ENCODE results near the gene ARID4B. TPM values are rescaled to one million over a fixed set of nuclear protein-coding genes. Genes with fewer than 3 reads are reported as not detected.

ARID4B gene
- 26.5 and 28.8 TPM in 2 replicates for polyA plus RNA-seq

DNA sequence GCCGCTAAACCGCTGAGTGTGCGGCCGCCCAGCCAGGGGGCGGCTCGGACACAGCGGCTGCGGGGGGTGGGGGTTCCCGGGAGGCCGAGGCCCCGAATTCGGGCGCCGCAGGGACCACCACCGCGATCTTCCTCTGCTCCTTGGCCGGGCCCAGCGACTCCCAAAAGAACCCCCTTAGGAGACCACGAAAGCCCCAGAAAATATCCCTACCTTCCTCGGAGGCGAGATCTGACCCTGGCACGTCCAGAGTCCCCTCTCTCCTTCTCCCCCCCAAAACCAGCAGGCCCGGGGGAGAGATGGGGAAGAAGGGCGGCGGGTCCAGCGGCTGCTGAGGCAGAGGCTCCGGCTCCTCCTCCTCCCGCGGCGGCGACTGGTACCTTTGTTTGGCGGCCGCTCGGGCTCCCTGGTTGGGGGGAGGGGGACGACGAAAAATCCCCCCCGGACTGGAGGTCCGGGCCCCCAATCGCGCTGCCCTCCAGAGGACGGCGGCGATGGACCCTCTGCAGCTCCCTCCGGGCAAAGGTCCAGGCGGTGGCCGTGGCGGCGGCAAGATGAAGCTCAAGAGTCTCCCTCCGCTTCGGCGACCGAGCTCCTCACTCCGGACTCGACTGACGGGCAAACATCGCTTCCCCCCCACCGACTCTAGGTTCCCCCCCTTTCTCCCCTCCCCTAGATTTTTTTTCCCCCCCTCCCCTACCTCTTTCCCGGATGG is at the start of gene ARID4B:
ARID4B (minus strand) TSS at position 621 of the 712 bp plus-strand sequence. CDS start 1,260 bp downstream, outside the sequence.

DNA sequence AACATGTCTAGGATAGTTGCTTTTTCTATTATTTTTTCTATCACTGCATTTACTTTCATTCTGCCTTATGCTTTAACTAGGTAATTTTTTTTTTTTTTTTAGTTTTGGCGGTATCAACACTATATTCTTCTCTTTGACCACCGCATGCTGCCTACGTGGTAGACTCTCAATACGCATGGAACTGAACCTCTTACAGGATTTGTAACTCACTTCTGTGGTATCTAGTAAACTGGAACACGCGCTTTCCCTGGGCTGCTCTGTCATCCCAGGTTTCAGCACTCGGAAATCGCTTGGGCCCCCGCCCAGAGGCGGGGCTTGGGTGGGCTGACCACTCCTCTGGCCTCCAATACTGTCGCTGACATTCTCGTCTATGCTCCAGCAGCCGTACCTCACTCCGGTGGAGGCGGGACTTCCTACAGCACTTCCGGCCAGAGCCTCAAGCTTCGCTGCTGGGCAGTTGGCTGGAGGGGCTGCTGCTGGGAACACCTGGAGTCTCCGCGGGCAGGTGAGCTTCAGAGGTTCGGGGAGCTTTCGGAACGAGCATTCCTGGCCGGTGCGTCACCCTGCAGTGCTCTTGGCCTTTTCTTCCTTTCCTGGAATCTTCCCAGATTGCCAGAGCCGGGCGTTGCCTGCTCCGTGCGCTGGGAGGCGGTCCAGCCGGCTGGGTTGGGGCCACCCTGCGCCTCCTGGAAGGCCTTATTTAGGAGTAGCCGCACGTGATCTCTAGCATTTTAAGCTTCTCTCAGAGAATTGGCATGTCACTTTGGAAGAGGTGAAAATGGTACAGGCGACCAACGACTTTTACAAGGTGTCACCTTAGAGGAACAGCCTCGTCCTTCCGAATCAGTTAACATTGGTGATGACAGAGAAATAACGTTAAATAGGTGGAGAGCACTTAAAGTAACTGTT is 39.3 kb upstream of the ARID4B start, which contains the start of gene TBCE:
TBCE (plus strand) TSS at position 428 of the 909 bp plus-strand sequence. CDS start 12,623 bp downstream, outside the sequence.

DNA sequence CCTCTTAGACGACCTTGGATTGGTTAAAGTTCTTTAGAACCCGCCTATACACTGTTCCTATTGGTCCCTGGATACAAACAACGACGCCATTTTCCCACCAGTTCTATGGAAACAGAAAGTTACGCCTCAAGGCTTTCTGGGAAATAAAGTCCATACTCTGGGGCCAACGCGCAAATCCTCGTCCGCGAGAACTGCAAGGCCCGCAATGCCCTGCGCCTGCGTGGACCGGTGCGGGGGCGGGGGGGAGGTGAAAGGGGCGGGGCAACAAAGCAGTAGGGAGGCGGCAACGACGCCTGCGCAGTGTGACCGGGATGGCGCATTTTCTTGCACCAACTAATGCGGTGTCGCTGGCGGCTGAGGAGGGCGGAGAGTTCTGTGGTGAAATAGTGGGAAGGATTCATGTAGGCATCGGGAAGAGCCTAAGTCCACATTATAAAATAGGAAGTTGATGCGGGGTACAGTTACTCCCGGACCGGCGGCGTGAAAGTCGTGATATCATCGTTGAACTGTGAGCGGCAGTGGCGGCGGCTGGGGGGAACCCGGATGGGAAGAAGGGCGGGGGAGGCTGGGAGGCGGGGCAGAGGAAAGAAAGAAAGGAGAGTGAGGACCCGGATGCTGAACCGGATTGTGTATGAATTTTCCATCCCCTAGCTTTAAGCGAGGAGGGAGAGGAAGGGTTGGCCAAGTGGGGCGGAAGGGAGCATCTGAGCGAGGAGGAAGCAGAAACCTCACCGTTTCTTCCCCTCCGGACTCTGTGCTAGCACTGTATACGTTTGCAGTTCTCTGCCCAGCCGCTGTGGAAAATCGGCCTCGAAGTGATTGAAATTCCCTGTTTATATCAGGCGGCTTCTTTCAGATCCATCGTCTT is 526 bp upstream of the ARID4B start, which contains the start of gene GGPS1:
GGPS1 (plus strand) TSS at position 300 of the 868 bp plus-strand sequence. CDS start 6,695 bp downstream, outside the sequence.

DNA sequence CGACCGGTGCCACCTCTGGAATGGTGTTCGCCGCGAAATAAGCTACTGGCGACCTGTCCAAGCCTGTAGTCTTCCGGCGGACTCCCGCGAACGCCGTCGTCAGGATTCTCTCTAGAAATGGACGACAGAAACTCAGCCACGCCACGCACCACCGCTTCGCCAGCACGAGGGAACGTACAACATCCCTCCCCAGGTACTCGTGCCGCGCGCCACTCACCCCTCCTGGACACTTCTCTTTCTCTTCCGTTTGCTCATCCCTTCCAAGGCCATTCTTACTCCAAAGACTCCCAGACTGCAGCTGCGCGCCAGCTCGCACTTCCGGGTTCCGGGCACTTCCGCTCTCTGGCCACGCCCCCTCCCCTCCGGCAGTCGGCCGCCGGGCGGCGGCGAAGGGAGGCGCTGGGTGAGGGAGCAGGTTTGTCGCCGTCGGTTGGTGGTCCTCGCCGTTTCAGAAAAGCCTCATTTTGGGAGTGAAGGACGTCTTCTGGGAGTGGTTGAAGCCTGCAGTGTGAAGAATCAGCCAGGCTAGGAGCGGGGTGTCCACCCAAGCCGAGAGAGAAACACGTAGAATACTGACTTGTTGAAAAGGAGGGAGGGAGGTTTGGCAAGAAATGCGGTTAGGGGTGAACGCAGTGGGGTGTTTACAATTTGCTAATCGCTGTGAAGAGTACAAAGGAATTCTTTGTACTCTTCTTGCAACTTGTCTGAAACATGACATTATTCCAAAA is 166.9 kb downstream of the ARID4B start, which contains the start of gene RBM34:
RBM34 (minus strand) TSS at position 294 of the 728 bp plus-strand sequence; CDS start at position 270, 24 bp downstream.

GRCh38 chr1:235128456-235129328 is 199.3 kb downstream of the ARID4B start, which contains the start of gene TOMM20:
Gene TOMM20, minus strand, starts transcription at chr1:235128837. Its CDS starts 122 bp downstream, at chr1:235128715.

Other genes with a start within 250 kb of the ARID4B start
- gene TOMM20, start 199.3 kb downstream of the ARID4B start, polyA plus RNA-seq, result 147 and 167 TPM in 2 replicates
- 163 and 171 TPM in 2 replicates for gene RBM34, start 166.9 kb downstream of the ARID4B start, polyA plus RNA-seq
- gene GGPS1, start 391 bp upstream of the ARID4B start, polyA plus RNA-seq, result 79.5 and 87.1 TPM in 2 replicates
- gene TBCE, start 39.2 kb upstream of the ARID4B start, polyA plus RNA-seq, result 52.3 and 73.4 TPM in 2 replicates
- gene B3GALNT2, start 176.3 kb upstream of the ARID4B start, polyA plus RNA-seq, result 40.6 and 42.1 TPM in 2 replicates